Adrenal gland (tissue), 5 donors: ENCODE results near the gene ARHGEF25.

ENCODE experiments used
- POLR2A ChIP-seq, 2 donors: fragments of 450-650 bp; IDR thresholded peaks; one replicate each; pipeline ENCODE4 v1.6.1; 2017; ENCODE audit warnings: antibody characterized with exemption in 2 of 2, mild to moderate bottlenecking in 2 of 2, moderate library complexity in 1 of 2
- TF ChIP-seq, protein P1 (sequence below), 6 experiments: fragments of 450-650 bp in 4 of 6; fragments of 200-600 bp in 2 of 6; sonication (generic) in 1 of 6; IDR thresholded peaks; 1 replicate in 5 of 6; 2 replicates in 1 of 6; pipeline versions ENCODE4 v1.5.1 to v1.8.0; 2016 to 2021; ENCODE audit warnings: antibody characterized with exemption in 6 of 6, mild to moderate bottlenecking in 2 of 6, moderate library complexity in 1 of 6
- donor health status: DM: no; HTN: no; CAD: no.

DNA sequence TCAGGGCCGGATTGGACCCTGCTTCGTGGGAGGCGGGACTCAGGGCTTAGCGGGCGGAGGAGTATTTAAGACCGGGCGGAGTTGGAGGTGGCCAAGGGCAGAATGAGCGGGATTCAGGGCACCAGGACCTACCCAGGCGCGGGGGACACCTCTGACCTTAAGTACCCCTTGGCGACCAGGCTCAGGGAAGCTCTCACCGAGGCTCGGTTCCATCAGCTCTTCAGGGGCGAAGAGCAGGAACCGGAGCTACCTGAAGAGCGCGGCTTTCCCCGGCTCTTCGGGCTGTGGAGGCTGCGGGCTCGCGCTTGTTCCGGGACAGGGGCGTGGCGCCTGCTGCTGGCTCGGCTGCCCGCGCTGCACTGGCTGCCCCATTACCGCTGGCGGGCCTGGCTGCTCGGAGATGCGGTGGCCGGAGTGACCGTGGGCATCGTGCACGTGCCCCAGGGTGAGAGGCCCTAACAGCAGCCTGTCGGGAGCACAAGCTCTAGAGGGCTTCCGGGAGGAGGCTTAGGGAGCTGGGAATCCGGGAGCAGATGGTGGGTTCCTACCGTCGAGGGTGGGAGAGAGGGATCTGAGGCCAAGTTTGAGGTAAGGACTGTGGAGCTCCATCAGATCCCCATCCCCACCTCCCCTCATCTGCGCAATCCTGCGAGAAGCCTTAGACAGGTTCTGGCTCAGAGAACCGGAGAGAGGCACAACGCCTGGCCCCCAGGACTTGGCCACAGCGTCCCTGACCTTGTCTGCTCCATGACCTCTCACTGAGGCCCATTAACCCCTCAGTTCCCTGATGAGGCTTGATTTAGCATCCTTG, 8.4 kb downstream of the ARHGEF25 start:
- TF ChIP-seq POLR2A (IDR thresholded peaks at IDR 0.05), result no peak
- TF ChIP-seq, protein P1, sequence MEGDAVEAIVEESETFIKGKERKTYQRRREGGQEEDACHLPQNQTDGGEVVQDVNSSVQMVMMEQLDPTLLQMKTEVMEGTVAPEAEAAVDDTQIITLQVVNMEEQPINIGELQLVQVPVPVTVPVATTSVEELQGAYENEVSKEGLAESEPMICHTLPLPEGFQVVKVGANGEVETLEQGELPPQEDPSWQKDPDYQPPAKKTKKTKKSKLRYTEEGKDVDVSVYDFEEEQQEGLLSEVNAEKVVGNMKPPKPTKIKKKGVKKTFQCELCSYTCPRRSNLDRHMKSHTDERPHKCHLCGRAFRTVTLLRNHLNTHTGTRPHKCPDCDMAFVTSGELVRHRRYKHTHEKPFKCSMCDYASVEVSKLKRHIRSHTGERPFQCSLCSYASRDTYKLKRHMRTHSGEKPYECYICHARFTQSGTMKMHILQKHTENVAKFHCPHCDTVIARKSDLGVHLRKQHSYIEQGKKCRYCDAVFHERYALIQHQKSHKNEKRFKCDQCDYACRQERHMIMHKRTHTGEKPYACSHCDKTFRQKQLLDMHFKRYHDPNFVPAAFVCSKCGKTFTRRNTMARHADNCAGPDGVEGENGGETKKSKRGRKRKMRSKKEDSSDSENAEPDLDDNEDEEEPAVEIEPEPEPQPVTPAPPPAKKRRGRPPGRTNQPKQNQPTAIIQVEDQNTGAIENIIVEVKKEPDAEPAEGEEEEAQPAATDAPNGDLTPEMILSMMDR (IDR thresholded peaks at IDR 0.05), result no peak
